HG03432 (cell line): ENCODE results near the gene CEBPG.

Source experiments
- ATAC-seq: cut with Tn5 transposase; IDR thresholded peaks from one replicate; pipeline ENCODE4 v1.9.1; 2021; ENCODE audit warnings: mild to moderate bottlenecking, moderate library complexity; ENCODE audit not compliant: unreplicated experiment

Gene CEBPG

GRCh38 chr19:33405553-33406461 is 32.3 kb downstream of the CEBPG start:
- no peak for ATAC-seq

GRCh38 chr19:33406521-33407139 is 33.1 kb downstream of the CEBPG start:
- no peak for ATAC-seq

GRCh38 chr19:33407140-33407551 is 33.6 kb downstream of the CEBPG start:
- no peak for ATAC-seq

- no peak for ATAC-seq
Measured at GRCh38 chr19:33407716-33408115, 34.2 kb downstream of the CEBPG start.

- ATAC-seq: no peak
Measured at GRCh38 chr19:33408116-33408515, 34.6 kb downstream of the CEBPG start.

- no peak for ATAC-seq
Measured at GRCh38 chr19:33408538-33409434, 35.3 kb downstream of the CEBPG start.

GRCh38 chr19:33409906-33410685 is 36.6 kb downstream of the CEBPG start:
- ATAC-seq: no peak

- no peak for ATAC-seq
Measured at GRCh38 chr19:33410915-33411401, 37.4 kb downstream of the CEBPG start.

GRCh38 chr19:33411621-33412180 is 38.2 kb downstream of the CEBPG start:
- no peak for ATAC-seq

- ATAC-seq: no peak
Measured at GRCh38 chr19:33412601-33413425, 39.3 kb downstream of the CEBPG start.

GRCh38 chr19:33413426-33413725 is 39.9 kb downstream of the CEBPG start:
- no peak for ATAC-seq

GRCh38 chr19:33413868-33414666 is 40.6 kb downstream of the CEBPG start:
- no peak for ATAC-seq

- no peak for ATAC-seq
Measured at GRCh38 chr19:33414667-33415605, 41.4 kb downstream of the CEBPG start.

GRCh38 chr19:33416307-33417215 is 43.1 kb downstream of the CEBPG start:
- no peak for ATAC-seq

- no peak for ATAC-seq
Measured at GRCh38 chr19:33417751-33418150, 44.2 kb downstream of the CEBPG start.

GRCh38 chr19:33418461-33418860 is 45.0 kb downstream of the CEBPG start:
- ATAC-seq: no peak
